Activated CD4-positive, alpha-beta memory T cell treated with anti-CD3 and anti-CD28 coated beads for 36 hours (primary cell): ENCODE data around the gene SORL1. TPM values are rescaled to one million over a fixed set of nuclear protein-coding genes. Genes with fewer than 3 reads are reported as not detected.
"Not testable (repeated sequence)": the region's sequence is repeated elsewhere in the genome, so short reads cannot be mapped to it uniquely, and the experiment has no call there.

ENCODE experiments used
- CTCF ChIA-PET: fragments of 350-600 bp; sonication (Branson Sonifier 250); formaldehyde crosslinking; loops from one replicate; lab custom pipeline; 2021; ENCODE audit warnings: antibody characterized with exemption, inconsistent platforms; lab: Charles Lee
- POLR2A ChIA-PET: fragments of 350-600 bp; sonication (Branson Sonifier 250); formaldehyde crosslinking; loops from one replicate; lab custom pipeline; 2021; ENCODE audit warnings: antibody characterized with exemption; lab: Charles Lee
- DNase-seq: peaks from one replicate; pipeline ENCODE4 v3.0.0-alpha.2; 2020
- H3K27ac Mint-ChIP-seq: one replicate; pipeline ENCODE4 v1.8.0; 2021; ENCODE audit warnings: mixed read lengths
- H3K27me3 Mint-ChIP-seq: one replicate; pipeline ENCODE4 v1.8.0; 2021; ENCODE audit warnings: mixed read lengths
- H3K36me3 Mint-ChIP-seq: one replicate; pipeline ENCODE4 v1.8.0; 2021; ENCODE audit warnings: mixed read lengths
- H3K4me1 Mint-ChIP-seq: one replicate; pipeline ENCODE4 v1.8.0; 2021; ENCODE audit warnings: low read depth, mixed read lengths
- H3K4me3 Mint-ChIP-seq: one replicate; pipeline ENCODE4 v1.8.0; 2021; ENCODE audit warnings: mild to moderate bottlenecking, mixed read lengths
- H3K9me3 Mint-ChIP-seq: one replicate; pipeline ENCODE4 v1.8.0; 2021; ENCODE audit warnings: mixed read lengths
- intact Hi-C: fragments of 100-400 bp; cut with micrococcal nuclease; formaldehyde crosslinking; loops from one replicate; pipeline ENCODE4 v1.15.1; 2023
- total RNA-seq, 2 experiments: library from RNA; stranded (reverse); gene quantifications; one replicate each; pipeline ENCODE4 v1.2.3, GENCODE V29; 2021

SORL1 gene
- total RNA-seq, result 10 to 100 TPM; 48.1 to 49.3 TPM

- DNase-seq, result peak; percentile 86
- Mint-ChIP-seq H3K4me1 (peaks cover 86% of the 10 kb centered on the region), H3K9me3 (no peaks in the 10 kb centered on the region), H3K27ac (peak within 1 kb of the TSS; percentile 93), H3K27me3 (no peaks in the 10 kb centered on the region), H3K4me3 (peak within 1 kb of the TSS; percentile 87), H3K36me3 (peaks cover 4% of the 10 kb centered on the region)
- POLR2A ChIA-PET, result interaction anchor here (1.0 to 4.4 kb wide), 7 partner anchors 8 to 20 kb away, joined by 3 to 51 read pairs (median 3); no protein-coding TSS in a partner anchor
- intact Hi-C loops, result loop anchor here (1.0 to 2.0 kb wide), 9 partner anchors 12 to 214 kb away; partner anchors contain the start of gene SC5D
- CTCF ChIA-PET, result interaction anchor here (0.6 to 4.4 kb wide), 10 partner anchors 10 to 140 kb away, joined by 3 to 50 read pairs (median 4); no protein-coding TSS in a partner anchor
Measured at GRCh38 chr11:121451986-121452608, at the start of gene SORL1. Gene SORL1 (plus strand): TSS chr11:121452314. CDS start chr11:121452332, 18 bp downstream.

GRCh38 chr11:121405646-121406045 lies 46.5 kb upstream of the SORL1 start:
- H3K36me3 Mint-ChIP-seq, result peaks cover 7% of the 10 kb centered on the region
- intact Hi-C loops, result no loop called here
- H3K27me3 Mint-ChIP-seq, result no peaks in the 10 kb centered on the region
- no peak overlapping the region for H3K27ac Mint-ChIP-seq
- ChIA-PET CTCF (interaction anchor here (0.6 kb wide), 1 partner anchor 56 kb away, joined by 3 read pairs; no protein-coding TSS in a partner anchor), POLR2A (interaction anchor here (1.3 kb wide), 1 partner anchor 27 kb away, joined by 3 read pairs; no protein-coding TSS in a partner anchor)
- no peak for DNase-seq
- H3K9me3 Mint-ChIP-seq, result peaks cover 16% of the 10 kb centered on the region
- peaks cover 8% of the 10 kb centered on the region for H3K4me1 Mint-ChIP-seq
- no peak overlapping the region for H3K4me3 Mint-ChIP-seq

GRCh38 chr11:121406291-121406690 lies 45.8 kb upstream of the SORL1 start:
- H3K9me3 Mint-ChIP-seq, result peaks cover 12% of the 10 kb centered on the region
- intact Hi-C loops, result no loop called here
- peaks cover 15% of the 10 kb centered on the region for H3K4me1 Mint-ChIP-seq
- no peaks in the 10 kb centered on the region for H3K27me3 Mint-ChIP-seq
- CTCF ChIA-PET, result interaction anchor here (0.6 kb wide), 2 partner anchors 39 to 181 kb away, joined by 3 to 4 read pairs; no protein-coding TSS in a partner anchor
- no peak for DNase-seq
- POLR2A ChIA-PET, result interaction anchor here (0.6 kb wide), 1 partner anchor 1374 kb away, joined by 3 read pairs; no protein-coding TSS in a partner anchor
- no peak overlapping the region for H3K27ac Mint-ChIP-seq
- H3K36me3 Mint-ChIP-seq, result peaks cover 7% of the 10 kb centered on the region
- H3K4me3 Mint-ChIP-seq, result no peak overlapping the region

- H3K27me3 Mint-ChIP-seq, result no peaks in the 10 kb centered on the region
- H3K4me1 Mint-ChIP-seq, result peaks cover 23% of the 10 kb centered on the region
- H3K4me3 Mint-ChIP-seq, result no peak overlapping the region
- no peaks in the 10 kb centered on the region for H3K36me3 Mint-ChIP-seq
- ChIA-PET POLR2A (no interaction called here), CTCF (interaction anchor here (0.9 kb wide), 1 partner anchor 183 kb away, joined by 3 read pairs; no protein-coding TSS in a partner anchor)
- no peak for DNase-seq
- no peaks in the 10 kb centered on the region for H3K9me3 Mint-ChIP-seq
- intact Hi-C loops, result no loop called here
- no peak overlapping the region for H3K27ac Mint-ChIP-seq
Measured at GRCh38 chr11:121408830-121409229, 43.3 kb upstream of the SORL1 start.

GRCh38 chr11:121410041-121410440 lies 42.1 kb upstream of the SORL1 start:
- peaks cover 23% of the 10 kb centered on the region for H3K4me1 Mint-ChIP-seq
- H3K36me3 Mint-ChIP-seq, DNase-seq, CTCF ChIA-PET, POLR2A ChIA-PET, H3K4me3 Mint-ChIP-seq, H3K9me3 Mint-ChIP-seq, H3K27me3 Mint-ChIP-seq: not testable (repeated sequence)
- intact Hi-C loops, result loop anchor here (2.0 to 5.0 kb wide), 2 partner anchors 43 to 73 kb away; no protein-coding TSS in a partner anchor
- H3K27ac Mint-ChIP-seq, result peak overlapping the region; percentile 59

- peaks cover 32% of the 10 kb centered on the region for H3K4me1 Mint-ChIP-seq
- peak overlapping the region; percentile 59 for H3K27ac Mint-ChIP-seq
- POLR2A ChIA-PET, H3K9me3 Mint-ChIP-seq, H3K4me3 Mint-ChIP-seq, H3K27me3 Mint-ChIP-seq, H3K36me3 Mint-ChIP-seq, DNase-seq: not testable (repeated sequence)
- intact Hi-C loops, result loop anchor here (2.0 to 5.0 kb wide), 2 partner anchors 44 to 75 kb away; no protein-coding TSS in a partner anchor
- CTCF ChIA-PET, result interaction anchor here (1.0 kb wide), 1 partner anchor 57 kb away, joined by 3 read pairs; no protein-coding TSS in a partner anchor
Measured at GRCh38 chr11:121411330-121411729, 40.8 kb upstream of the SORL1 start.

- intact Hi-C loops, result loop anchor here (2.0 to 5.0 kb wide), 2 partner anchors 45 to 75 kb away; no protein-coding TSS in a partner anchor
- H3K27ac Mint-ChIP-seq, result no peak overlapping the region
- no peak overlapping the region for H3K4me3 Mint-ChIP-seq
- CTCF ChIA-PET, result interaction anchor here (1.0 kb wide), 1 partner anchor 56 kb away, joined by 3 read pairs; no protein-coding TSS in a partner anchor
- H3K27me3 Mint-ChIP-seq, result no peaks in the 10 kb centered on the region
- no peaks in the 10 kb centered on the region for H3K9me3 Mint-ChIP-seq
- H3K4me1 Mint-ChIP-seq, result peaks cover 38% of the 10 kb centered on the region
- POLR2A ChIA-PET, result no interaction called here
- no peak for DNase-seq
- H3K36me3 Mint-ChIP-seq, result no peaks in the 10 kb centered on the region
Measured at GRCh38 chr11:121412000-121412587, 40.0 kb upstream of the SORL1 start.

- Mint-ChIP-seq H3K27me3 (no peaks in the 10 kb centered on the region), H3K4me3 (no peak overlapping the region), H3K9me3 (no peaks in the 10 kb centered on the region), H3K36me3 (no peaks in the 10 kb centered on the region), H3K4me1 (peaks cover 45% of the 10 kb centered on the region), H3K27ac (no peak overlapping the region)
- CTCF ChIA-PET, result no interaction called here
- intact Hi-C loops, result loop anchor here (5.0 kb wide), 1 partner anchor 46 kb away; no protein-coding TSS in a partner anchor
- POLR2A ChIA-PET, result no interaction called here
- DNase-seq, result no peak
Measured at GRCh38 chr11:121412711-121413415, 39.3 kb upstream of the SORL1 start.

- H3K4me3 Mint-ChIP-seq, result no peak overlapping the region
- intact Hi-C loops, result loop anchor here (5.0 kb wide), 1 partner anchor 47 kb away; no protein-coding TSS in a partner anchor
- peaks cover 57% of the 10 kb centered on the region for H3K4me1 Mint-ChIP-seq
- H3K36me3 Mint-ChIP-seq, result no peaks in the 10 kb centered on the region
- H3K27me3 Mint-ChIP-seq, result no peaks in the 10 kb centered on the region
- ChIA-PET POLR2A (no interaction called here), CTCF (interaction anchor here (1.0 kb wide), 1 partner anchor 34 kb away, joined by 3 read pairs; no protein-coding TSS in a partner anchor)
- no peak for DNase-seq
- no peak overlapping the region for H3K27ac Mint-ChIP-seq
- H3K9me3 Mint-ChIP-seq, result no peaks in the 10 kb centered on the region
Measured at GRCh38 chr11:121414141-121414913, 37.8 kb upstream of the SORL1 start.

GRCh38 chr11:121415856-121416255 lies 36.3 kb upstream of the SORL1 start:
- H3K9me3 Mint-ChIP-seq, result no peaks in the 10 kb centered on the region
- no peak overlapping the region for H3K4me3 Mint-ChIP-seq
- intact Hi-C loops, result loop anchor here (5.0 kb wide), 1 partner anchor 179 kb away; no protein-coding TSS in a partner anchor
- ChIA-PET CTCF (interaction anchor here (2.1 kb wide), 1 partner anchor 11 kb away, joined by 8 read pairs; no protein-coding TSS in a partner anchor), POLR2A (no interaction called here)
- H3K4me1 Mint-ChIP-seq, result peaks cover 62% of the 10 kb centered on the region
- no peaks in the 10 kb centered on the region for H3K27me3 Mint-ChIP-seq
- no peak overlapping the region for H3K27ac Mint-ChIP-seq
- H3K36me3 Mint-ChIP-seq, result no peaks in the 10 kb centered on the region
- DNase-seq, result no peak
